Bronchial epithelial cell (primary cell): Measurements from ENCODE around the gene PDSS2. TPM values are rescaled to one million over a fixed set of nuclear protein-coding genes. Genes with fewer than 3 reads are reported as not detected.
"Not testable (repeated sequence)": the region's sequence is repeated elsewhere in the genome, so short reads cannot be mapped to it uniquely, and the experiment has no call there.

Experiments used
- DNase-seq: peaks from one replicate; pipeline ENCODE4 v3.0.0-alpha.2; 2010; ENCODE audit warnings: low read depth
- FAIRE-seq: peaks from 2 replicates; lab custom pipeline; 2011; peaks lifted over from hg19 to GRCh38; lab: Jason Lieb, UNC
- H3K27me3 ChIP-seq: 2 replicates; pipeline ENCODE4 v1.5.1; 2011; ENCODE audit warnings: low read length; ENCODE audit not compliant: control insufficient read depth, insufficient read depth
- H3K36me3 ChIP-seq: 2 replicates; pipeline ENCODE4 v1.5.1; 2011; ENCODE audit warnings: low read length; ENCODE audit not compliant: control insufficient read depth, insufficient read depth
- H3K4me3 ChIP-seq: 2 replicates; pipeline ENCODE4 v1.5.1; 2011; ENCODE audit warnings: mild to moderate bottlenecking, low read depth, low read length, control low read depth
- CTCF ChIP-seq: IDR thresholded peaks from 2 replicates; pipeline ENCODE4 v1.5.1; 2011; ENCODE audit warnings: mild to moderate bottlenecking, moderate library complexity, low read length, control low read depth, inconsistent platforms; ENCODE audit not compliant: insufficient read depth, severe bottlenecking
- total RNA-seq: library from RNA; depleted of rRNA; stranded (reverse); fragments of >200 nt; gene quantifications from 2 replicates; pipeline ENCODE4 v1.2.1, GENCODE V29; 2014

The PDSS2 gene
- total RNA-seq, 1 donor from 2014 or later: 18.2 TPM

GRCh38 chr6:107315114-107315513 lies 144.2 kb downstream of the PDSS2 start:
- DNase-seq: no peak
- Histone ChIP-seq H3K27me3 (no peaks in the 10 kb centered on the region), H3K4me3 (no peak overlapping the region), H3K36me3 (no peaks in the 10 kb centered on the region)
- no peak for FAIRE-seq
- no peak for TF ChIP-seq CTCF

GRCh38 chr6:107314531-107314939 lies 144.8 kb downstream of the PDSS2 start:
- Histone ChIP-seq H3K27me3 (no peaks in the 10 kb centered on the region), H3K36me3 (no peaks in the 10 kb centered on the region), H3K4me3 (no peak overlapping the region)
- FAIRE-seq (no peak), DNase-seq (no peak)
- TF ChIP-seq CTCF: no peak

- Histone ChIP-seq H3K36me3 (no peaks in the 10 kb centered on the region), H3K4me3 (no peak overlapping the region), H3K27me3 (no peaks in the 10 kb centered on the region)
- TF ChIP-seq CTCF: no peak
- FAIRE-seq (no peak), DNase-seq (no peak)
These were observed 145.6 kb downstream of the PDSS2 start for GRCh38 chr6:107313776-107314175.

GRCh38 chr6:107310362-107310761 lies 149.0 kb downstream of the PDSS2 start:
- FAIRE-seq: no peak
- Histone ChIP-seq H3K4me3 (no peak overlapping the region), H3K36me3 (no peaks in the 10 kb centered on the region), H3K27me3 (no peaks in the 10 kb centered on the region)
- TF ChIP-seq CTCF: no peak
- no peak for DNase-seq

GRCh38 chr6:107308677-107309076 lies 150.7 kb downstream of the PDSS2 start:
- FAIRE-seq (no peak), DNase-seq (no peak)
- Histone ChIP-seq H3K27me3 (no peaks in the 10 kb centered on the region), H3K36me3 (no peaks in the 10 kb centered on the region), H3K4me3 (no peak overlapping the region)
- TF ChIP-seq CTCF: no peak

GRCh38 chr6:107305994-107306393 lies 153.4 kb downstream of the PDSS2 start:
- DNase-seq, FAIRE-seq, H3K27me3 ChIP-seq, H3K36me3 ChIP-seq, H3K4me3 ChIP-seq: not testable (repeated sequence)
